GM18511 (cell line): Measurements from ENCODE around the gene GNG5.
A peak's percentile ranks its signal among the peaks of the same experiment; 100 is the strongest.
"Not testable (repeated sequence)": the region's sequence is repeated elsewhere in the genome, so short reads cannot be mapped to it uniquely, and the experiment has no call there.

Source experiments
- ATAC-seq: cut with Tn5 transposase; IDR thresholded peaks from one replicate; pipeline ENCODE4 v1.9.1; 2021; ENCODE audit warnings: mild to moderate bottlenecking, moderate library complexity; ENCODE audit not compliant: unreplicated experiment

Gene GNG5

DNA sequence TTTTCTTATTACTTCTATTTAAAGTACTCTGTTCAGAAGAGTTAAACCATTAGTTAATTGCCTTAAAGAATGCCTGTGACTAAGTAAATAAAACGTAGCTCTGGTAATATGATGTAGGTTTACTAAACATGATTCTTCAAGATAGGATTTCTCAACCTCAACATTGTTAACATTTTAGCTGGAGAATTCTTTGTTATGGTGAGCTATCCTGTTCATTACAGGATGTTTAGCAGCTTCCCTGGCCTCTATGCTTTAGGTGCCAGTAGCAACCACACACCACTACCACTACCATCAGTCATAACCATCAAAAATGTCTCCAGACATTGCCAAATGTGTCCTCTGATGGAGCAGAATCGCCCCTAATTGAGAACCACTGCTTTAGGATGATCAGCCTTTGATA is 16.6 kb downstream of the GNG5 start:
- ATAC-seq, result no peak

DNA sequence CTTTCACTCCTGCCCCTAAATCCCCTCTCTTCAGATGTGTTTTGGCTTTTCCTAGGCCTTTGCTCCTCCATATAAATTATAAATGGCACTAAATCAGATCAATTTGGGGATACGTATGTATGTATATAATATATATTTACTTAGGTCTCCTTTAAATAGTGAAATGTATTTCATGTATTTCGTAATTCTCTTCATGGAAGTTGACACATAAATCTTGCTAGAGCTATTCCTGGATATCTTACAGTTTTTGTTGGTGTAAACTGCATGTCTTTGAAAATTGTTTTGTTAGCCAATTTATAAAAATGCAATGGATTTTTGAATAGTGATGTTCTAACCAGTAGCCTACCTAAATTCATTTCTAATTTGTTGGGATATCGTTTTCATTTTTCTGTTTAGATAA is 18.3 kb downstream of the GNG5 start:
- no peak for ATAC-seq

DNA sequence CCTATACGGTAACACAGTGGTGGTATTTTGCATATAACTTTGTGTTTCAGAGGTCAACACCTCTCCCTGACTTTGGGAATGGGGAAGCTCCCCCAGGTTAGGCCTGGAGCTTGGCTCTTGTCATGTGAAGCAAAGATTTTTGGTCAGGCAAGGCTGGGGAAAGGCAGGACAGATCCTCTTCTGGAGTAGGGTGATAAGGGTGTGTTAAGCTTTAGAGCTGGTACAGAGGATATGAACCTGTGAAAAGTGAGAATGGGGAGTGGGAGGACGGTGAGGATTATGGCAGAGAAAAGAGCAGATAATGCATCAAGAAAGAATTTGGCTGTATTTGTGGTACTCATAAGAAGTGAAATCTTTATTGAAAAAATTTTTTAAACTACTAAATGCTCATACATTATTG is 25.1 kb downstream of the GNG5 start:
- ATAC-seq, result no peak

- peak; percentile 22 for ATAC-seq
Measured at GRCh38 chr1:84480650-84481049, 25.7 kb downstream of the GNG5 start.

DNA sequence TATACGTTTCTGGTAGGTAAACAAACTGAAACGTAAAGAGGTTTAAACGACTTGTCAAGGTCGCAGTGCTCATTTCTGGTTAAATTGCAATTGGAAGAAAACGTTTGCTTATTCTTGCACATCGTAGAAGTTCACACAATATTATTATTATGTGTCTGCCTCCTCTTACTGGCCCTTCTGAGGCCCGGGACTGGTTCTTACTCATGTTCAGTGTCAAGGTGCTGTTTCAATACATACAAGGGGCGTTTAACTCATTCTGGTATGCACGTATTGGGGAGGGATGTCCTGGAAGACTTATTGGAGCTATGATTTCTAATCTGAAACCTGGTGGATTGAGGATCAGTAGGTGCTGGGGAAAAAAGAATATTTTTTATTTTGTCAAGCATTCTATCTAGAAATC is 26.4 kb downstream of the GNG5 start:
- peak; percentile 27 for ATAC-seq

DNA sequence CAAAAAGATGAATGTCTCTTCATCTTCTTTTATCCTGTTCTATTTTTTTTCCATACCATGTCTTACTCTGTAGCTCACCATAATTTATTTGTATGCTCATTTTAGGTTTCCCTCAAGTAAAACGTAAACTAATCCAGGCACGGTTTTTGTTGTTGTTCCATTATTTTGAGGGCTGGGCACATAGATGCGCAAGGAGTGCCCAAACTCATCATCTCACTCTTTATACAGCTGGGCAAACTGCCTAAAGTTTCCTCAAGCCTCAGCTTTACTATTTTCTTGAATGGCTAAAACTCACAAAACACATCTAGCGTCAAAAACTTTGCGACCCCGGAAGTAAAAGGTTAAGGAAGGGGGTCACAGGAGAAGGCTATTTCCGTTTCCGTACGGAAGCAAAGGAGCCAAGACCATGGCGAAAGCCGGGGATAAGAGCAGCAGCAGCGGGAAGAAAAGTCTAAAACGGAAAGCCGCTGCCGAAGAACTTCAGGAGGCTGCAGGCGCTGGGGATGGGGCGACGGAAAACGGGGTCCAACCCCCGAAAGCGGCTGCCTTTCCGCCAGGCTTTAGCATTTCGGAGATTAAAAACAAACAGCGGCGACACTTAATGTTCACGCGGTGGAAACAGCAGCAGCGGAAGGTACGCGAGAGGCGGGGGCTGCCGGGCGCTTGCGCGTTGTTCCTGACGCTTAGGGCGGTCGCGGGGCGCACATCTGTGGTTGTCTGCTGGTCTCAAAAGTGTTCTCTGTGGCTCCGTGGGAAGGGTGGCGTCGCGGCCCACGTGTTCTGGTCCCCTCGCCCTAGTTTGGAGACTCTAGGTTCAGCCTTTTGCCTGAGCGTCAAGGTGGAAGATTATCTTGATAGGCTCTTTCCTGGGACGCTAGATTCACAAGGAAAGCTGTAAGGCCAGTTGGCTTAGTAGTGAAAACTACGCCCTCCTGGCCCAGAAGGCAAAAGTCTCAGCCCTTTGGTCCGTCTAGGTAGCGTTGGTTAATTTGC is 27.2 kb downstream of the GNG5 start, which contains the start of gene RPF1:
Gene RPF1, plus strand, starts transcription at position 391 of the 993 bp plus-strand sequence. Its CDS starts 16 bp downstream, at position 407.
- peak; percentile 97 for ATAC-seq

- no peak for ATAC-seq
Measured at GRCh38 chr1:84476225-84476624, 30.2 kb downstream of the GNG5 start.

GRCh38 chr1:84467298-84467697 is 39.1 kb downstream of the GNG5 start:
- ATAC-seq, result no peak

DNA sequence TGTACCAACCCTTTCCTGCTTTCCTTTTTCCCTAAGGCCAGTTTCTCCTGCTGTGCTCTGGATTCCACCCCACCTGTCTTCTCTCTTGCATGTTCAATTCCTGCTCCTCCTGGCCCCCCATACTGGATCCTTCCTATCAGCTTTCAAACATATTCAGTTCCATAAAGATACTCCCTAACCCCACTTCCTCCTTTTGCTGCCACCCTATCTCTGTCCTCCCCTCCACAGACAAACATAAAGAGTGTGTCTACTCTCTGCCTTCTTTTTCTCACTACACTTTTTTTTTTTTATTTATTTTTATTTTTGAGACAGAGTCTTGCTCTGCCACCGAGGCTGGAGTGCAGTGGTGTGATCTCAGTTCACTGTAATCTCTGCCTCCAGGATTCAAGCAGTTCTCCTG is 44.3 kb downstream of the GNG5 start:
- no peak for ATAC-seq

DNA sequence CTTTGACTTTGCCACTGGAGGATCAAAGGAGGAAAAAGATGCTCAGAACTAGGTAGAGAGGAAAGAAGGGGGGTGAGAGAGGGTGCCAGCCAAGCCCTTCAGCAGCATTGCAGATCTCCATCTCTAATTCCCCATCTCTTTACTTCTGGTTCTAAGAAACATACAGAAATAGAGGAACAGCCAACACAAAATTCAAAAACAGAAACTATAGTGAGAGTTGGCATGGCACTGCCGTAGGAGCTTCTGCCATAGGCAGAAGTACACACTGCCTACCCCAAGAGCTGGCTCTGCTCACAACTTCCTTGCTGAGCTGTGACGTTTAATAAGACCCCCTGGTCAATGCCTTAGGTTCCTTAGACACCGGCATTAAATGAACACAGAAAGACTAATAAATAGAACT is 53.9 kb downstream of the GNG5 start:
- ATAC-seq, result no peak

- no peak for ATAC-seq
Measured at GRCh38 chr1:84450910-84451309, 55.5 kb downstream of the GNG5 start.

GRCh38 chr1:84448704-84449103 is 57.7 kb downstream of the GNG5 start:
- ATAC-seq, result not testable (repeated sequence)
